ENCODE results near the gene MIER3.

DNA sequence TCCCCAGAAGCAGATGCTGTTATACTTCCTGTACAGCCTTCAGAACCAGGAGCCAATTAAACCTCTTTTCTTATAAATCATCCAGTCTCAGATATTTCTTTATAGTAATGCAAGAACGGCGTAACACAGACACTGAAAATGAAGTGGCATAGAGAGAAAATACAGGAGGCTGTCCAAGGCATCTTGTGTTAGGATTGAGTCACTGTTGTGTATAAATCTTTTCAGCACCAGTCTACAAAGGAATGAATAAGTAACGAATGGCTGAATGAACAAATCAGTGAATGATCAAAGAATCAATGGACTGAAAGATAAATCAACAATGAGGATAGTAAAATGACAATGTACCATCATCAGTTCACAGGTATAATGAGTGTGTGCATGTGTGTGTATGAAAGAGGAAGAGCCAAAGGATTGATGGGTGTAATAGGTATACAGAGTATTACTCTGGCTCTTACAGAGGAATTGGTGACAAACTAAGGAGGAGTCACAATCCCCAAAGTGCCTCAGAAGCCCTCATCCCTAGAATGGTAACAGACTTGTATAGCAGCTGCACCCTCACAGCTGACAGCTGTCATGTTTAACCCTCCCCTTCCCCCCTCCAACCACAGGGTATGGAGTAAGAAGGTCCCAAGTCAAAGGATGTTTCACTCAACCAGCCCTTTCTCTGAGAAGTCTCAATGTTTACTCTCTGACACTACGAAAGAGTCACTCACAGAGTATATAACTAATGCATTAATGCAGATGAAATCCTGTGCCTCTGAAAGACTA is 29.8 kb upstream of the MIER3 start:
- no peak for TF ChIP-seq ETS1 (conservative IDR thresholded peaks at IDR 0.05; ENCODE audit: control insufficient read depth, low read depth, low read length)
- no peak for TF ChIP-seq HNRNPUL1 (IDR thresholded peaks at IDR 0.05; ENCODE audit: low read length)
- TF ChIP-seq, protein P1, sequence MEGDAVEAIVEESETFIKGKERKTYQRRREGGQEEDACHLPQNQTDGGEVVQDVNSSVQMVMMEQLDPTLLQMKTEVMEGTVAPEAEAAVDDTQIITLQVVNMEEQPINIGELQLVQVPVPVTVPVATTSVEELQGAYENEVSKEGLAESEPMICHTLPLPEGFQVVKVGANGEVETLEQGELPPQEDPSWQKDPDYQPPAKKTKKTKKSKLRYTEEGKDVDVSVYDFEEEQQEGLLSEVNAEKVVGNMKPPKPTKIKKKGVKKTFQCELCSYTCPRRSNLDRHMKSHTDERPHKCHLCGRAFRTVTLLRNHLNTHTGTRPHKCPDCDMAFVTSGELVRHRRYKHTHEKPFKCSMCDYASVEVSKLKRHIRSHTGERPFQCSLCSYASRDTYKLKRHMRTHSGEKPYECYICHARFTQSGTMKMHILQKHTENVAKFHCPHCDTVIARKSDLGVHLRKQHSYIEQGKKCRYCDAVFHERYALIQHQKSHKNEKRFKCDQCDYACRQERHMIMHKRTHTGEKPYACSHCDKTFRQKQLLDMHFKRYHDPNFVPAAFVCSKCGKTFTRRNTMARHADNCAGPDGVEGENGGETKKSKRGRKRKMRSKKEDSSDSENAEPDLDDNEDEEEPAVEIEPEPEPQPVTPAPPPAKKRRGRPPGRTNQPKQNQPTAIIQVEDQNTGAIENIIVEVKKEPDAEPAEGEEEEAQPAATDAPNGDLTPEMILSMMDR (IDR thresholded peaks at IDR 0.05 in 2 of 3, conservative IDR thresholded peaks at IDR 0.05 in 1 of 3; ENCODE audit: insufficient read depth in 2 of 3, low read depth in 1 of 3, low read length in 3 of 3): no peak
- TF ChIP-seq CUX1 (CRISPR knock-in tag; IDR thresholded peaks at IDR 0.05): no peak
- TF ChIP-seq, protein P2, sequence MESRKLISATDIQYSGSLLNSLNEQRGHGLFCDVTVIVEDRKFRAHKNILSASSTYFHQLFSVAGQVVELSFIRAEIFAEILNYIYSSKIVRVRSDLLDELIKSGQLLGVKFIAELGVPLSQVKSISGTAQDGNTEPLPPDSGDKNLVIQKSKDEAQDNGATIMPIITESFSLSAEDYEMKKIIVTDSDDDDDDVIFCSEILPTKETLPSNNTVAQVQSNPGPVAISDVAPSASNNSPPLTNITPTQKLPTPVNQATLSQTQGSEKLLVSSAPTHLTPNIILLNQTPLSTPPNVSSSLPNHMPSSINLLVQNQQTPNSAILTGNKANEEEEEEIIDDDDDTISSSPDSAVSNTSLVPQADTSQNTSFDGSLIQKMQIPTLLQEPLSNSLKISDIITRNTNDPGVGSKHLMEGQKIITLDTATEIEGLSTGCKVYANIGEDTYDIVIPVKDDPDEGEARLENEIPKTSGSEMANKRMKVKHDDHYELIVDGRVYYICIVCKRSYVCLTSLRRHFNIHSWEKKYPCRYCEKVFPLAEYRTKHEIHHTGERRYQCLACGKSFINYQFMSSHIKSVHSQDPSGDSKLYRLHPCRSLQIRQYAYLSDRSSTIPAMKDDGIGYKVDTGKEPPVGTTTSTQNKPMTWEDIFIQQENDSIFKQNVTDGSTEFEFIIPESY (CRISPR knock-in tag; IDR thresholded peaks at IDR 0.05): no peak
- no peak for TF ChIP-seq GABPA (tag; conservative IDR thresholded peaks at IDR 0.05; ENCODE audit: low read depth)
- TF ChIP-seq NFE2 (IDR thresholded peaks at IDR 0.05; ENCODE audit: low read depth): no peak
- TF ChIP-seq PRDM10 (IDR thresholded peaks at IDR 0.05; ENCODE audit: partially characterized antibody): no peak
- no peak for TF ChIP-seq GATAD2B (IDR thresholded peaks at IDR 0.05; ENCODE audit: borderline replicate concordance)
- TF ChIP-seq TAF9B (IDR thresholded peaks at IDR 0.05; ENCODE audit: partially characterized antibody): no peak
